22Rv1 (cell line): ENCODE data around the gene PGLYRP2.
"Not testable (repeated sequence)": the region's sequence is repeated elsewhere in the genome, so short reads cannot be mapped to it uniquely, and the experiment has no call there.

Experiments used
- H3K27ac ChIP-seq: fragments of 450-650 bp; 2 replicates; pipeline ENCODE4 v1.5.1; 2017
- ZFX ChIP-seq: fragments of 450-650 bp; IDR thresholded peaks from 2 replicates; pipeline ENCODE4 v1.6.1; 2017; ENCODE audit warnings: antibody characterized with exemption, borderline replicate concordance
- TF ChIP-seq, protein P1 (sequence below): fragments of 450-650 bp; IDR thresholded peaks from 2 replicates; pipeline ENCODE4 v1.5.1; 2017; ENCODE audit warnings: mild to moderate bottlenecking

Gene PGLYRP2

DNA sequence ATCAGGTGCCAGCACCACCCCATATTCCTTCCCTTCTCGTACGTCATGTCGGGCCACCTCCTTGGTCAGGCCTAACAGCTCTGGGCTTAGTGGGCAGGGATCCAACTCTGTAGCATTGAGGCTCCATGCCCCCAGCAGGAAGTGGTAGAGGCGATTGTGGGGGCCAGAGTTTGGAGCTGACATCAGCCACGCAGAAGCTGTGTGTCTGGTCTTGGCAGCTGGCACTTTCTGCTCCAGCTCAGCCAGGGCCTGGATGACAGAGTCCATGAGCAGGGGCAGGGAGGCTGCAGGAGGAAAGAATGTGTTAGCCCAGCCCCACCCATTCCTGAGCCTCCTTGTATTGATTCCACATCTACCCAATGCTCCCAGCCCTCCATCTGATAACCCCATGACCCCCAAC lies 3.0 kb downstream of the PGLYRP2 start:
- H3K27ac ChIP-seq, result no peak overlapping the region
- TF ChIP-seq, protein P1, sequence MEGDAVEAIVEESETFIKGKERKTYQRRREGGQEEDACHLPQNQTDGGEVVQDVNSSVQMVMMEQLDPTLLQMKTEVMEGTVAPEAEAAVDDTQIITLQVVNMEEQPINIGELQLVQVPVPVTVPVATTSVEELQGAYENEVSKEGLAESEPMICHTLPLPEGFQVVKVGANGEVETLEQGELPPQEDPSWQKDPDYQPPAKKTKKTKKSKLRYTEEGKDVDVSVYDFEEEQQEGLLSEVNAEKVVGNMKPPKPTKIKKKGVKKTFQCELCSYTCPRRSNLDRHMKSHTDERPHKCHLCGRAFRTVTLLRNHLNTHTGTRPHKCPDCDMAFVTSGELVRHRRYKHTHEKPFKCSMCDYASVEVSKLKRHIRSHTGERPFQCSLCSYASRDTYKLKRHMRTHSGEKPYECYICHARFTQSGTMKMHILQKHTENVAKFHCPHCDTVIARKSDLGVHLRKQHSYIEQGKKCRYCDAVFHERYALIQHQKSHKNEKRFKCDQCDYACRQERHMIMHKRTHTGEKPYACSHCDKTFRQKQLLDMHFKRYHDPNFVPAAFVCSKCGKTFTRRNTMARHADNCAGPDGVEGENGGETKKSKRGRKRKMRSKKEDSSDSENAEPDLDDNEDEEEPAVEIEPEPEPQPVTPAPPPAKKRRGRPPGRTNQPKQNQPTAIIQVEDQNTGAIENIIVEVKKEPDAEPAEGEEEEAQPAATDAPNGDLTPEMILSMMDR, result no peak
- TF ChIP-seq ZFX, result no peak

DNA sequence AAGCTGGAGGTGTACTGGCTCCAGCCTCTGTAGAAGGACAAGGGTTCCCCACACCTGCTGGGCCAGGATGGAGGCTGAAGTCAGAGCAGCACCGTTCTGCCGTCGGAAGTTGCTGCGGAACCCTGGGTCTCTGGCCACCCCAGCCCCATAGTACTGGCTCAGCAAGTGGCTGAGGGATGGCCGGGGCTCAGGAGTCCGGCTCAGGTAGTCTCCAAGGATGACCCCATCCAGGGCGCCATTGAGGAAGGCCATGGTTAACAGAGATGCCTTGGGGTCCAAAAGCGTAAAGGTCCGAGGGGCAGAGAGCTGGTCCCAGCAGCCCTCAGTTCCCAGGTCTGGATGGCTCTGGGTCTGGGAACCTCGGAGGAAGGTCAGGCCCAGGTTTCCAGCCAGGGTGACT lies 3.7 kb downstream of the PGLYRP2 start:
- no peak overlapping the region for H3K27ac ChIP-seq
- TF ChIP-seq ZFX, result no peak
- TF ChIP-seq, protein P1, result no peak

- TF ChIP-seq, protein P1, result no peak
- no peak for TF ChIP-seq ZFX
- no peak overlapping the region for H3K27ac ChIP-seq
Observed at GRCh38 chr19:15475169-15475568, 4.1 kb downstream of the PGLYRP2 start.

DNA sequence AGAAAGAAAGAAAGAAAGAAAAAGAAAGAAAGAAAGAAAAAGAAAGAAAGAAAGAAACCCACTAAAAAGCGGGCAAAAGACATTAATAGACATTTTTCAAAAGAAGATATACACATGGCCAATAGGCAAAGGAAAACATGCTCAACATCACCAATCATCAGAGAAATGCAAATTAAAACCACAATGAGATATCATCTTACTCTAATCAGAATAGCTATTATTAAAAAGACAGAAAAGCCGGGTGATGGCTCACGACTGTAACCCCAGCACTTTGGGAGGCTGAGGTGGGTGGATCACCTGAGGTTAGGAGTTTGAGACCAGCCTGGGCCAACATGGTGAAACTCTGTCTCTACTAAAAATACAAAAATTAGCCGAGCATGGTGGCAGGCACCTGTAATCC lies 5.5 kb downstream of the PGLYRP2 start:
- not testable (repeated sequence) for H3K27ac ChIP-seq

DNA sequence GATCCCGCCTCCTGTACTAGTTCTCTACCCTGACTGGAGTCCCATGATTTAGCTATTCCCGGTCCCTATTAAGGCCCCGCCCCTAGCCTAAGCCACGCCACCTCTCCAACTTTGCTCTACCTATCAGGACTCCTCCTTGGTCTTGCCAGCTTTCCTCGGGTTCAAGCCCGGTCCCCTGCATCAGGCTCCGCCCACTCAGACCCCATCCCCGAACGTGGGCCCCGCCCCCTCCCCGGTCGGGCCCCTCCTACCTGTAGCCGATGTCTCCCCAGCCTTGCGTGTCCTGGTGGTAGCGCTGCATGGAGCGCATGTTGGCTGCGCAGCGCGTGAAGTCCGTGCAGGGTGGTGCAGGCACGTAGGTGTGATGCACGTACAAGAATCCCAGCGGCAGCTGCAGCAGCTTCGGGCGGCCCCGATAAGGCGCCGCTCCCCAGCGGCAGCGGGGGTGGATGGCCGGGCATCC lies 7.6 kb downstream of the PGLYRP2 start:
- H3K27ac ChIP-seq, result no peak overlapping the region
- TF ChIP-seq, protein P1, result no peak
- TF ChIP-seq ZFX, result no peak

DNA sequence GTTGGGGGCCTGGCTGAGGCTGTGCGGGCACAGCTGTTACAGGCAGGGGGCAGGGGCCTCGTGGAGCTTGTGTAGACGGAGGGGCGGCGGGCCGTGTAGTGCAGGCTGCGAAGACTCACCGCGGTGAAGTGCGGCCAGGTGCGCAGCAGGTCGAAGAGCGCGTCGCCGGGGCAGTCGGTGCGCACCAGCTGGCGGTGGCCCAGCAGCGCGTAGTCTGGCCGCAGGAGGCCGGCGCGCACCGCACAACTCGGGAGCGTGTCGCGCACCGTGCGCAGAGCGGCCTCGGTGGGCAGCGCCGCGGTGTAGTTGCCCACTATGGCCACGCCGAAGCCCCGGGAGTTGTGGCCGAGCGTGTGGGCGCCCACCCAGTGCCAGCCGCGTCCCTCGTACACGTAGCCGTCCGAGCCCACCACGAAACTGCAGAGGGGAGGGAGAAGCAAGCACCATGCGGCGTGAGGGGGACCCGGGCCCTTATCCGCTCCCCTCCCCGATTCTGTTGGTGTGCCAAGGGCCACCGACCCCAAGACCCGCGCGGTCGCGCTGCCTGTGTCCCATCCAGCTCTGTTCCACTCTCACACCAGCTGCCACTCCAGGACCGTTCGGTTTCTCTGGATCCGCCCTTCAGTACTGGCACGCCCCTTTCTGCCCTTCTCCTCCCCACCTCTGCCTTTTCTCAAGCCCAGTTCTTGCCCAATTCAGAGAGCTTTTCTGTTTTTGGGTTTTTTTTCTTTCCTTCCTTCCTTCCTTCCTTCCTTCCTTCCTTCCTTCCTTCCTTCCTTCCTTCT lies 9.6 kb downstream of the PGLYRP2 start:
- H3K27ac ChIP-seq, result no peak overlapping the region
- TF ChIP-seq ZFX, result no peak
- TF ChIP-seq, protein P1, result no peak

GRCh38 chr19:15468675-15469512 lies 10.4 kb downstream of the PGLYRP2 start:
- TF ChIP-seq, protein P1, result no peak
- no peak for TF ChIP-seq ZFX
- H3K27ac ChIP-seq, result no peak overlapping the region
